HG03045 (cell line): ENCODE results near the gene PC.
A peak's percentile ranks its signal among the peaks of the same experiment; 100 is the strongest.
"Not testable (repeated sequence)": the region's sequence is repeated elsewhere in the genome, so short reads cannot be mapped to it uniquely, and the experiment has no call there.

Source experiments
- ATAC-seq: cut with Tn5 transposase; IDR thresholded peaks from one replicate; pipeline ENCODE4 v1.9.1; 2021; ENCODE audit warnings: mild to moderate bottlenecking, moderate library complexity; ENCODE audit not compliant: unreplicated experiment

PC gene, protein sequence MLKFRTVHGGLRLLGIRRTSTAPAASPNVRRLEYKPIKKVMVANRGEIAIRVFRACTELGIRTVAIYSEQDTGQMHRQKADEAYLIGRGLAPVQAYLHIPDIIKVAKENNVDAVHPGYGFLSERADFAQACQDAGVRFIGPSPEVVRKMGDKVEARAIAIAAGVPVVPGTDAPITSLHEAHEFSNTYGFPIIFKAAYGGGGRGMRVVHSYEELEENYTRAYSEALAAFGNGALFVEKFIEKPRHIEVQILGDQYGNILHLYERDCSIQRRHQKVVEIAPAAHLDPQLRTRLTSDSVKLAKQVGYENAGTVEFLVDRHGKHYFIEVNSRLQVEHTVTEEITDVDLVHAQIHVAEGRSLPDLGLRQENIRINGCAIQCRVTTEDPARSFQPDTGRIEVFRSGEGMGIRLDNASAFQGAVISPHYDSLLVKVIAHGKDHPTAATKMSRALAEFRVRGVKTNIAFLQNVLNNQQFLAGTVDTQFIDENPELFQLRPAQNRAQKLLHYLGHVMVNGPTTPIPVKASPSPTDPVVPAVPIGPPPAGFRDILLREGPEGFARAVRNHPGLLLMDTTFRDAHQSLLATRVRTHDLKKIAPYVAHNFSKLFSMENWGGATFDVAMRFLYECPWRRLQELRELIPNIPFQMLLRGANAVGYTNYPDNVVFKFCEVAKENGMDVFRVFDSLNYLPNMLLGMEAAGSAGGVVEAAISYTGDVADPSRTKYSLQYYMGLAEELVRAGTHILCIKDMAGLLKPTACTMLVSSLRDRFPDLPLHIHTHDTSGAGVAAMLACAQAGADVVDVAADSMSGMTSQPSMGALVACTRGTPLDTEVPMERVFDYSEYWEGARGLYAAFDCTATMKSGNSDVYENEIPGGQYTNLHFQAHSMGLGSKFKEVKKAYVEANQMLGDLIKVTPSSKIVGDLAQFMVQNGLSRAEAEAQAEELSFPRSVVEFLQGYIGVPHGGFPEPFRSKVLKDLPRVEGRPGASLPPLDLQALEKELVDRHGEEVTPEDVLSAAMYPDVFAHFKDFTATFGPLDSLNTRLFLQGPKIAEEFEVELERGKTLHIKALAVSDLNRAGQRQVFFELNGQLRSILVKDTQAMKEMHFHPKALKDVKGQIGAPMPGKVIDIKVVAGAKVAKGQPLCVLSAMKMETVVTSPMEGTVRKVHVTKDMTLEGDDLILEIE

DNA sequence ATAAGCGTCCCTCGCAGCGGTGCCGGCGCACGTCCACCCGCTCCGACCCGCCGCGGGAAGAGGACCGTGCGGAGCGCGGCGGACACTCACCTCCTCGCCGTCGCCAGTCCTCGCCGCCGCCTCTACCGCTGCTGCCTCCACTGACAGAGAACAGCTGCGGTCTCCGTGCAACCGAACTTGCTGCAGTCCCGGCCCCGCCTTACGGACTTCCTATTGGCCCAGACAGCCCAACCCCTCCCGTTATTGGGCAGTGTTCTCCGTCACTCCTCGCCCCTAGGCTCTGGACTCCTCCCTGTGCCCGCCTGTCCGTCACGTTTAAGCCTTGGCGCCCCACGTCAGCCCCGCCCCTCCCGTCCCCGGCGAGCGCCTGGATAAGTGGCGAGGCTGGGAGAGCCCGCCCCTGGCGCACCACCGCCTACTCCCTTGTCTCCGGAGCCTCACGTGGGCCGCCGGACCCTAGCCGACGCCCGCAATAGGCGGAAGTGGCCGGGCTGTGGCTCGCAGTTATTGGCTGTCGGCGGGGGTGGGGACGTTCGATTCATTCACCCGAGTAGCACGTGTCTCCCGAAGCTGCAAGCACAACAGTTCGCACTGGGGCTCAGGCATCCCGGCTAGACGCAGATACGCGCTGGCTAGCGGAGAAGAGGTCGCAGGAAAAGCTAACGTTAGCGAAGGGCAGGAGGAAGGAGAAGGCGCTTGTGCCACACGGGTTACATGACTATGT, at the start of gene PC:
Gene PC, minus strand, starts transcription at position 152 of the 724 bp plus-strand sequence. CDS start 86,224 bp downstream, outside the sequence.
- peak; percentile 92 for ATAC-seq

- ATAC-seq, result no peak
Measured at GRCh38 chr11:67007126-67007525, 48.9 kb upstream of the PC start.

DNA sequence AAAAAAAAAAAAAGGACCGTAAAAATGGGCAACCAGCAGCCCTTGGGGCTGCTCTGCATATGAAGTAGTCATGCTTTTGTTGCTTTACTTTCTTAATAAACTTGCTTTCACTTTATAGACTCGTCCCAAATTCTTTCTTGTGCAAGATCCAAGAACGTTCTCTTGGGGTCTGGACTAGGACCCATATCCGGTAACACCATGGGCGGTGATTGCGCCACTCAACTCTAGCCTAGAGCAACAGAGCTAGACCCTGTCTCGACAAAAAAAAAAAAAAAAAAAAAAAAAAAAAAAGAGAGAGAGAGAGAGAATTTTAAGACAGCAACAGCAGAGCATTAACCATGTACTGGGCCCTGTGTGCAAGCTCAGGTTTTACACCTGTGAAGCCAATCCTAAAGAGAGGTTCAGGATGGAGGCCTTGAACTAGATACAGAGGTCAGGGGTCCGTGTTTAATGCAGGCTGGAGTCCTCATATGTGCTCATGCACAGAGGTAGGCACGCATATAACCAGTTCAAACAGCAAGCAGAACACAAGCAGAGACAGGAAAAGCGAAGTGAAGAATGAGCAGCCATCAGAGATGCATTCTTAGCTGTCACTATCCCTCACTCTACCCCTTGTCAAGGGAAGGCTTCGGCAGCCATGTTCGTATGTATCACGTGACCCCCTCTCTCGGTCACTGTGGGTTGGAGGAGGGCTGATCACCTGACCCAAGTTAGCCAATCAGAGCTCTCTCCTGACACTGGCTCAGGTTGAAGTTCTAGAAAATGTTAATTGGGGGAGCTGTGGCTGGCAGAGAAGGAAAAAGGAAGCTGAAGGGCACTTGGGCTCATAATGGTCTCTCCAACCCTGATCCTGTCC, 48.1 kb upstream of the PC start:
- no peak for ATAC-seq

DNA sequence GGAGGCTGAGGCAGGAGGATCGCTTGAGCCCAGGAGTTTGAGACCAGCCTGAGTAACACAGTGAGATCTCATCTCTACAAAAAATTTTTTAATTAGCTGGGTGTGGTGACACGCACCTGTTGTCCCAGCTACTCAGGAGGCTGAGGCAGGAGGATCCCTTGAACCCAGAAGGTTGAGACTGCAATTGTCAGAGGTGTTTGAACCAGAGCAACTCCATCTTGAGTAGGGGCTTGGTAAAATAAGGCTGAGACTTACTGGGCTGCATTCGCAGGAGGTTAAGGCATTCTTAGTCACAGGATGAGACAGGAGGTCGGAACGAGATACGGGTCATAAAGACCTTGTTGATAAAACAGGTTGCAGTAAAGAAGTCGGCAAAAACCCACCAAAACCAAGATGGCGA, 47.0 kb upstream of the PC start:
- not testable (repeated sequence) for ATAC-seq

GRCh38 chr11:67002921-67003411, 44.8 kb upstream of the PC start:
- ATAC-seq, result no peak

DNA sequence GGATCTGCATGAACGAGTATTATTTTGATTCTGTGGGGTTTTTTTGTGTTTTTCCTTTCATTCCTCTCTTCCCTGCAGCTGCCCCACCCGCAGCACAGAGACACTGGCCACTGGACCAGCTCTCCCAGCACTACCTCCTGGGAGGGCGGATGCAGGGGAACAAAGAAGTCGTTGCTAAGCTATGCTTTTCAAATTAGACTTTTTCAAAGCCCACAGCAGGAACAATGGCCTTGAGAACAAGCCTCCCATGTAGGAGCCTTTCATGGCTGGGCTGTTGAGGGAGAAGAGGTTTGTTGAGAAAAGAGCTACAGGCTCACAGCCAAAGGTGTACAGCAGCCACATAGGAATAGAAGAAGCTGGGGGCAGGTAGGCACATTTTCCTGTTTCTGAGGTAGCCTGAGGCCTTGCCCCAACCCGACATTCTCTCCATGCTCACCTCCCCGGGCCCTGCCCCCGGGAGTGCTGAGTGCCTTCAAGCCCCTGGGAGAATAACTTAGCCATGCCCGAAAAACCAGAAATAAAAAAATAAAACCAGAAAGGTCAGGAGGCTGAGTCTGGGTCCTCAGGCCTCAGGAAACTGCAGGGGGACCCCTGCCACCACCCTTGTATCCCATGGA, 44.2 kb upstream of the PC start:
- no peak for ATAC-seq

- ATAC-seq, result no peak
Measured at GRCh38 chr11:67001332-67001731, 43.1 kb upstream of the PC start.

DNA sequence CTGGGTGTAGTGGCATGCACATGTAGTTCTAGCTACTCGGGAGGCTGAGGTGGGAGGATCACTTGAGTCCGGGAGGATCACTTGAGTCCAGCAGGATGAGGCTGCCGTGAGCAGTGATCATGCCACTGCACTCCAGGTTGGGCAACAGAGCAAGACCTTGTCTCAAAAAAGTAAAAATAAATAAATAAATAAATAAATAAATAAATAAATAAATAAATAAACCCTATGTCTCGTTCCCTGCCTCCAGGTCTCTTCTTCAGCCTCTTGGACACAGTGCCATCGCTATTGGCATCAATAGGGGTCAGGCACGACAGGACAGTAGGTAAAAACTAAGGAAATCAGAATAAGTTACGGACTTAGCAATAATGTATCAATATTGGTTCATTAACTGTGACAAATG, 41.4 kb upstream of the PC start:
- no peak for ATAC-seq

- no peak for ATAC-seq
Measured at GRCh38 chr11:66996609-66997273, 38.6 kb upstream of the PC start.

DNA sequence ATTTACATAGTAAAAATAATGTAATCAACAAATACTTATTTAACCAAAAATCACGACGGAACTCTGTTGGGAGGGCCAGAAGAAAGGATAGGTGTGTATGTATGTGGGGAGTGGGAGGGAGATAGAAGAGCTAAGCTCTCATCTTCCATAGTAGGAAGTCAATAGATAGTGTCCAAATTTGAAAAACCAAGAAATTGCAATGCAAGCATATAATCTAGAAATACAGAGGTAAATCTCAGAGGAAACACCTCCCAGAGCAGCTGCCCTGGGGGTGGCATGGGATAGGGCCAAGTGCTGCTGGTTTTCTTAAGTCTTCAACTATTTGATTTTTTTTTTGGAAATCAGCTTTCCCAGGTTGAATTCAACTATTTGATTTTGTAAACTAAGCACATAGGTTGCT, 33.9 kb upstream of the PC start:
- ATAC-seq, result no peak

- not testable (repeated sequence) for ATAC-seq
Measured at GRCh38 chr11:66989360-66989759, 31.2 kb upstream of the PC start.

DNA sequence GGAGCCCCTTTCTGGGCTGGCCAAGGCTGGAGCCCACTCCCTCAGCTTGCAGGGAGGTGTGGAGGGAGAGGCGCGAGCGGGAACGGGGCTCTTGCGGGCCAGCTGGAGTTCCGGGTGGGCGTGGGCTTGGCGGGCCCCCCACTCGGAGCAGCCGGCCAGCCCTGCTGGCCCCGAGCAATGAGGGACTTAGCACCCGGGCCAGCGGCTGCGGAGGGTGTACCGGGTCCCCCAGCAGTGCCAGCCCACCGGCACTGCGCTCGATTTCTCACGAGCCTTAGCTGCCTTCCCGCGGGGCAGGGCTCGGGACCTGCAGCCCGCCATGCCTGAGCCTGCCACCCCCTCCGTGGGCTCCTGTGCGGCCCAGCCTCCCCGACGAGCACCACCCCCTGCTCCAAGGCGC, 30.6 kb upstream of the PC start:
- not testable (repeated sequence) for ATAC-seq

- no peak for ATAC-seq
Measured at GRCh38 chr11:66987924-66988637, 29.9 kb upstream of the PC start.

GRCh38 chr11:66987158-66987620, 29.0 kb upstream of the PC start:
- no peak for ATAC-seq

- no peak for ATAC-seq
Measured at GRCh38 chr11:66986178-66986545, 28.0 kb upstream of the PC start.

DNA sequence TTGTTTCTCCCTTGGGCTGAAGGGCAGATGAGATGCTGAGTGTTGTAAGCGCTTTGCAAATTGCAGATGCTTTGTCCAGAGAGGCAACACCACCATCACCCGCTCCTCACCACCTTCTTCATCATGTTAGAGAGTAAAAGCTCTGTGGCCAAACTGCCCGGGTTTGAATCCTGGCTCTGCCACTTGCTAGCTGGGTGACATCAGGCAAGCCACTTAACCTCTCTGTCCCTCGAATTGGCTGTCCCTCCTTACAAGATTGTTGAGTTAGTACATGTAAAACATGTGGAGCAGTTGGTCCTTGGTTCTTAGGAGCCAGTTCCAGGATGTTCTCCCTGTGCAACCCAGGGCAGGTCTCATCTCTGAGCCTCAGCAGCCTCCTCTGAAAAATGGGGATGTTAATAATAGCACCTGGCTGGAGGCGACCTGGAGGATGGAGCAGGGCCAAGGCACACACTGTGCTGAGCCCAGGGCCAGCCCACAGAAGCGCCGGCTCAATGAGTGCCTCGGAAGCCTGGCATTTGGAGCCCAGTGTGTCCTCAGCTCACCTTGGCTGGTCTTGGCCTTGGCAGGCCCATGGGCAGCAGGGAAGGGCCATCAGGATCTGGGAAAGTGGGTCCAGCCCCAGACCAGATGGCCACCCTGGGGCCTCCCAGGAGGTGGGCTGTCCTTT, 27.5 kb upstream of the PC start:
- ATAC-seq, result no peak

DNA sequence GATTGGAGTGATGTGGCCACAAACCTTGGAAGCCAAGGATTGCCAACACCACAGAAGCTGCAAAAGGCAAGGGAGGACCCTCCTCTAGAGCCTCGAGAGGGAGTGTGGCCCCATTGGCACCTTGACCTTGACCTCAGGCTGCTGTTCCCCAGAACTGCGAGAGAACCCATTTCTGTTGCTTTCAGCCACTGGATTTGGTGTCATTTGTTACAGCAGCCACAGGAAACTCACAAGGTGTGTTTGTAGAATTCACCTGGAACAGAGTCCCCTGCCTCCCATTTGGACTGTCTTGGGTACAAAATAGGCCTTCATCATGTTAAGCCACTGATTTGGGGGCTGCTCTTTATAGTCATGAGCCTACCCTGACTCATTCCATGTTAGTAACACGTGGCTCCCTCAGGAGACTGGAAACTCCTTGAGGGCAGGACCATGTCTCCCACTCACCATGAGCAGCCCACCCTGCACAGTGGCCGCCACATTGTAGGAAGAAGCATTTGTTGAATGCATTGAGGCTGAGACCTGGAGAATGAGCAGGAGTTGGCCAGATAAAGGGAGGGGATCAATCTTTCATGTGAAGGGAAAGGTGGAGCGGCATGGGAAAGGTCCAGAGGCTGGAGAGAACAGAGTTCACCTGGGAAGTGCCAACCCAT, 25.2 kb upstream of the PC start:
- ATAC-seq, result no peak
